Neural cell (in vitro differentiated cells): ENCODE data around the gene ZNF346.

Experiments used
- CTCF ChIP-seq: fragments of 450-650 bp; IDR thresholded peaks from 2 replicates; pipeline ENCODE4 v1.5.1; 2014; ENCODE audit warnings: antibody characterized with exemption, mild to moderate bottlenecking, moderate library complexity; ENCODE audit not compliant: poor library complexity, severe bottlenecking
- POLR2AphosphoS5 ChIP-seq: IDR thresholded peaks from 2 replicates; pipeline ENCODE4 v1.6.1; 2012
- RAD21 ChIP-seq: fragments of 450-650 bp; conservative IDR thresholded peaks from 2 replicates; pipeline ENCODE4 v1.6.1; 2014; ENCODE audit warnings: antibody characterized with exemption, mild to moderate bottlenecking, moderate library complexity
- REST ChIP-seq: IDR thresholded peaks from 2 replicates; pipeline ENCODE4 v1.6.1; 2012; ENCODE audit warnings: borderline replicate concordance

- TF ChIP-seq REST, result no peak
- TF ChIP-seq POLR2AphosphoS5, result no peak
- no peak for TF ChIP-seq RAD21
- no peak for TF ChIP-seq CTCF
Observed at GRCh38 chr5:176995896-176996767, 26.4 kb upstream of the ZNF346 start.
